Keratinocyte (primary cell): ENCODE measurements around the gene ANKRD27. TPM values are rescaled to one million over a fixed set of nuclear protein-coding genes. Genes with fewer than 3 reads are reported as not detected.

Experiments used
- DNase-seq: peaks from one replicate; pipeline ENCODE4 v3.0.0-alpha.2; 2011; ENCODE audit warnings: low read depth, missing footprints, low spot score
- FAIRE-seq: peaks from 2 replicates; lab custom pipeline; 2011; peaks lifted over from hg19 to GRCh38; lab: Jason Lieb, UNC
- H2AFZ ChIP-seq: 2 replicates; pipeline ENCODE4 v1.6.0; 2012; ENCODE audit warnings: low read length, control low read depth, inconsistent platforms; ENCODE audit not compliant: control insufficient read depth
- H3K27ac ChIP-seq: 2 replicates; pipeline ENCODE4 v1.5.1; 2011; ENCODE audit warnings: low read length; ENCODE audit not compliant: control insufficient read depth, insufficient read depth
- H3K27me3 ChIP-seq: 3 replicates; pipeline ENCODE4 v1.6.0; 2011; ENCODE audit warnings: low read length; ENCODE audit not compliant: control insufficient read depth, insufficient read depth; ENCODE audit errors: extremely low read depth
- H3K36me3 ChIP-seq, 2 experiments: 2 replicates in 1 of 2; 3 replicates in 1 of 2; pipeline ENCODE4 v1.5.1; 2011; ENCODE audit warnings: low read length in 2 of 2, mild to moderate bottlenecking in 1 of 2; ENCODE audit not compliant: control insufficient read depth in 2 of 2, insufficient read depth in 2 of 2; ENCODE audit errors: extremely low read depth in 1 of 2
- H3K4me1 ChIP-seq: 3 replicates; pipeline ENCODE4 v1.5.1; 2011; ENCODE audit warnings: low read length; ENCODE audit not compliant: control insufficient read depth, insufficient read depth; ENCODE audit errors: extremely low read depth
- H3K4me2 ChIP-seq: 3 replicates; pipeline ENCODE4 v1.6.0; 2011; ENCODE audit warnings: low read depth, low read length; ENCODE audit not compliant: control insufficient read depth, insufficient read depth; ENCODE audit errors: extremely low read depth
- H3K4me3 ChIP-seq, 3 experiments: fragments of 200-600 bp in 1 of 3; sonication (generic) in 1 of 3; 2 replicates in 2 of 3; 3 replicates in 1 of 3; pipeline ENCODE4 v1.5.1; 2011 to 2016; ENCODE audit warnings: low read length in 3 of 3, mild to moderate bottlenecking in 3 of 3, control low read depth in 2 of 3, inconsistent platforms in 1 of 3, low read depth in 1 of 3, mixed read lengths in 1 of 3, mixed run types in 1 of 3, moderate library complexity in 1 of 3; ENCODE audit not compliant: control insufficient read depth in 2 of 3, insufficient read depth in 2 of 3; ENCODE audit errors: extremely low read depth in 1 of 3
- H3K79me2 ChIP-seq: 2 replicates; pipeline ENCODE4 v1.6.0; 2012; ENCODE audit warnings: low read length; ENCODE audit not compliant: control insufficient read depth, insufficient read depth
- H3K9ac ChIP-seq: 3 replicates; pipeline ENCODE4 v1.6.0; 2011; ENCODE audit warnings: low read length; ENCODE audit not compliant: control insufficient read depth, insufficient read depth; ENCODE audit errors: extremely low read depth
- H3K9me1 ChIP-seq: 3 replicates; pipeline ENCODE4 v1.6.0; 2011; ENCODE audit warnings: low read length; ENCODE audit not compliant: control insufficient read depth, insufficient read depth; ENCODE audit errors: extremely low read depth
- H3K9me3 ChIP-seq: 2 replicates; pipeline ENCODE4 v1.5.1; 2012; ENCODE audit warnings: low read depth, low read length; ENCODE audit not compliant: control insufficient read depth
- H4K20me1 ChIP-seq: 3 replicates; pipeline ENCODE4 v1.6.0; 2011; ENCODE audit warnings: low read length; ENCODE audit not compliant: control insufficient read depth, insufficient read depth; ENCODE audit errors: extremely low read depth
- CTCF ChIP-seq, 3 experiments: IDR thresholded peaks in 1 of 3; conservative IDR thresholded peaks in 1 of 3; optimal IDR thresholded peaks in 1 of 3; 2 replicates in 2 of 3; 3 replicates in 1 of 3; pipeline versions ENCODE3 to v1.5.1; 2011; ENCODE audit warnings: low read length in 3 of 3, mild to moderate bottlenecking in 3 of 3, moderate library complexity in 2 of 3, control low read depth in 1 of 3, inconsistent platforms in 1 of 3; ENCODE audit not compliant: insufficient read depth in 2 of 3; ENCODE audit errors: extremely low read depth in 1 of 3
- EZH2 ChIP-seq: IDR thresholded peaks from one replicate; pipeline ENCODE4 v1.6.1; 2012; ENCODE audit warnings: inconsistent platforms, mild to moderate bottlenecking, low read length, moderate library complexity
- dilution Hi-C: fragments of 300-500 bp; cut with MboI; formaldehyde crosslinking; loops from one replicate; pipeline ENCODE4 v1.7.0; 2020; ENCODE audit warnings: low sequenced_read_pairs; ENCODE audit not compliant: extremely low pct_ligation_motif_present
- polyA plus RNA-seq, 5 experiments: library from polyadenylated mRNA; depleted of rRNA in 3 of 5; stranded (reverse) in 3 of 5; stranded (forward) in 1 of 5; unstranded in 1 of 5; fragments of >200 nt; gene quantifications; 1 replicate in 1 of 5; 2 replicates in 3 of 5; 3 replicates in 1 of 5; pipeline versions ENCODE4 v1.2.1 to v1.2.3, GENCODE V29; 2011 to 2012; ENCODE audit warnings: missing spikeins in 2 of 5, low read depth in 1 of 5, low replicate concordance in 1 of 5

Gene ANKRD27
- polyA plus RNA-seq, 1 donor (not counting 4 experiments of a cell fraction or from before 2014, with no cell fraction given) = 34.5 TPM

GRCh38 chr19:32649751-32650150, 25.2 kb downstream of the ANKRD27 start:
- Histone ChIP-seq H3K36me3 (peaks cover 15 to 19% of the 10 kb centered on the region in 2 experiments), H3K9me3 (no peaks in the 10 kb centered on the region), H3K4me1 (no peaks in the 10 kb centered on the region), H4K20me1 (no peaks in the 10 kb centered on the region), H3K27me3 (no peaks in the 10 kb centered on the region), H3K79me2 (peaks cover 8% of the 10 kb centered on the region), H3K9me1 (no peaks in the 10 kb centered on the region), H3K27ac (no peak overlapping the region), H2AFZ (no peak overlapping the region), H3K4me3 (no peak overlapping the region), H3K9ac (no peak overlapping the region), H3K4me2 (no peak overlapping the region)
- dilution Hi-C loops = no loop called here
- TF ChIP-seq CTCF (optimal IDR thresholded peaks at IDR 0.05 in 1 of 3, IDR thresholded peaks at IDR 0.05 in 1 of 3, conservative IDR thresholded peaks at IDR 0.05 in 1 of 3; ENCODE audit: extremely low read depth in 1 of 3, insufficient read depth in 2 of 3, low read length in 3 of 3) (no peak), EZH2 (no peak)
- FAIRE-seq (no peak), DNase-seq (no peak)

- H3K27me3 ChIP-seq = no peaks in the 10 kb centered on the region
- no peaks in the 10 kb centered on the region for H4K20me1 ChIP-seq
- no peaks in the 10 kb centered on the region for H3K9me3 ChIP-seq
- H3K36me3 ChIP-seq = peaks cover 25% of the 10 kb centered on the region in 2 experiments
- no peaks in the 10 kb centered on the region for H3K4me1 ChIP-seq
- no peak overlapping the region for H3K27ac ChIP-seq
- peaks cover 3% of the 10 kb centered on the region for H3K79me2 ChIP-seq
- H3K4me3 ChIP-seq = no peak overlapping the region
- no peak overlapping the region for H2AFZ ChIP-seq
- H3K9me1 ChIP-seq = no peaks in the 10 kb centered on the region
- H3K4me2 ChIP-seq = no peak overlapping the region
- no peak overlapping the region for H3K9ac ChIP-seq
- FAIRE-seq (no peak), DNase-seq (no peak)
- dilution Hi-C loops = no loop called here
- no peak for TF ChIP-seq EZH2
- TF ChIP-seq CTCF (optimal IDR thresholded peaks at IDR 0.05 in 1 of 3, IDR thresholded peaks at IDR 0.05 in 1 of 3, conservative IDR thresholded peaks at IDR 0.05 in 1 of 3; ENCODE audit: extremely low read depth in 1 of 3, insufficient read depth in 2 of 3, low read length in 3 of 3) = no peak
Observed at GRCh38 chr19:32647361-32647760, 27.6 kb downstream of the ANKRD27 start.
